Psoas muscle (tissue), 8 donors: Measurements from ENCODE around the gene CENPC. TPM values are rescaled to one million over a fixed set of nuclear protein-coding genes. Genes with fewer than 3 reads are reported as not detected.

Experiments
- ATAC-seq, 4 donors: fragments of 200-7000 bp; cut with Tn5 transposase; one replicate each; pipeline ENCODE4 v1.9.1; 2020; ENCODE audit warnings: moderate library complexity in 3 of 4, mild to moderate bottlenecking in 2 of 4
- DNase-seq, 2 donors: peaks; one replicate each; pipeline ENCODE4 v3.0.0-alpha.2; 2020
- H3K27ac ChIP-seq: fragments of 200-600 bp; one replicate; pipeline ENCODE4 v1.8.0; 2022
- H3K27me3 ChIP-seq, 3 donors: fragments of 200-600 bp in 1 of 3; one replicate each; pipeline versions ENCODE4 v1.6.1 to v1.8.0; 2013 to 2022; ENCODE audit warnings: low read length in 2 of 3, mild to moderate bottlenecking in 2 of 3, moderate library complexity in 1 of 3; ENCODE audit not compliant: insufficient read depth in 3 of 3
- H3K36me3 ChIP-seq, 2 donors: fragments of 200-600 bp in 1 of 2; one replicate each; pipeline versions ENCODE4 v1.6.1 to v1.8.0; 2013 to 2022; ENCODE audit warnings: low read depth in 1 of 2, mild to moderate bottlenecking in 1 of 2, moderate library complexity in 1 of 2; ENCODE audit not compliant: insufficient read depth in 1 of 2
- H3K4me1 ChIP-seq: fragments of 200-600 bp; one replicate; pipeline ENCODE4 v1.8.0; 2022
- H3K4me3 ChIP-seq: fragments of 200-600 bp; one replicate; pipeline ENCODE4 v1.8.0; 2022; ENCODE audit warnings: mild to moderate bottlenecking
- H3K9me3 ChIP-seq: fragments of 200-600 bp; one replicate; pipeline ENCODE4 v1.8.0; 2022
- CTCF ChIP-seq: fragments of 200-600 bp; IDR thresholded peaks from one replicate; pipeline ENCODE4 v1.8.0; 2022; ENCODE audit warnings: antibody characterized with exemption
- WGBS, 3 donors: extraction: QIAGEN DNeasy Blood & Tissue Kit; methylation state at CpG; one replicate each; pipeline versions ENCODE4 v1.1.6 to v1.1.7; 2013; 5-methylcytosine and 5-hydroxymethylcytosine counted together
- intact Hi-C, 2 donors: fragments of 100-400 bp; cut with DNase I; formaldehyde crosslinking; loops; one replicate each; pipeline versions ENCODE4 v1.11.0 to v1.14.2; 2022
- polyA plus RNA-seq, 3 donors: library from polyadenylated mRNA; stranded (reverse); fragments of 200-250 nt; gene quantifications; one replicate each; pipeline ENCODE4 v1.2.3, GENCODE V29; 2013
- total RNA-seq, 4 donors: library from RNA; stranded (reverse); fragmentation: NEBNext Ultra II Directional in 2 of 4; extraction: Animal tissue kit (Norgen Biotek cat#: 25700) in 2 of 4; gene quantifications; one replicate each; pipeline versions ENCODE4 v1.2.1 to v1.2.4, GENCODE V29; 2021 to 2023
- donor health status: healthy with polysubstance abuse.
- donor health status: DM: no; HTN: no; CAD: no; lungs with moderate emphysema.
- donor health status: Bipolar disorder and iron deficiency.
- donor health status: healthy.
- donor health status: DM: yes; HTN: yes; CAD: no.
- donor health status: DM: no; HTN: no; CAD: no.
- donor health status: DM: no; HTN: no; CAD: no.
- donor health status: DM: yes; HTN: yes; CAD: no.

CENPC gene
- total and polyA plus RNA-seq, 7 donors = 1.5 to 5.6 (median 3.5) TPM

DNA sequence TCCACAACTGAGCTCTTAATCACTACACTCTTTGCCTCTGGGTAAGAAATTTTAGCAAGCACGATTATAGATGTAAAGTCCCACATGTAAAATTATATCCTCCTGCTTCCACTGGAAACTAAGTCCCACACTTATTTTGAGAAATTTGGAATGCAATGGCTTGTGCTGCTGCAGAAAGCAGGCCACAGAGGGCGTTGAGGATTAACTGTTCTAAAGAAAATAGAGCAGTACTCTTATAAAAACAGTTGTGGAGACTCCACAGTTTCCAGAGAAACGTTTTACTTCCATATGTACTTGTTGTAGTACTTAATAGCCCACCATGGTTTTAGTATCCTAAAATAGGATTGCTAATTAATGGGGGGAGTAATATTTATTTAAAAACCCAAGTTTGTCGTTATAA, 1.7 kb upstream of the CENPC start:
- H3K27me3 ChIP-seq = no peaks in the 10 kb centered on the region
- ATAC-seq (no peak), DNase-seq (no peak)
- 29 to 43% (median 30%) methylated on average over 4 of the region's 4 CpGs for WGBS, 3 donors
- intact Hi-C loops = loop anchor here (5.0 to 10.0 kb wide), 2 partner anchors 155 to 158 kb away; partner anchors contain the start of gene UBA6 (in 2 of the 2)
- H3K36me3 ChIP-seq = peaks cover 0 to 12% of the 10 kb centered on the region in 2 donors
- peaks cover 16% of the 10 kb centered on the region for H3K4me1 ChIP-seq
- H3K4me3 ChIP-seq = no peak overlapping the region
- TF ChIP-seq CTCF = no peak
- H3K9me3 ChIP-seq = no peaks in the 10 kb centered on the region
- no peak overlapping the region for H3K27ac ChIP-seq

GRCh38 chr4:67546004-67546356, 677 bp upstream of the CENPC start:
- Histone ChIP-seq H3K4me3 (peak overlapping the region; percentile 93), H3K27ac (peak overlapping the region; percentile 92), H3K27me3 (no peaks in the 10 kb centered on the region), H3K4me1 (peaks cover 16% of the 10 kb centered on the region), H3K9me3 (no peaks in the 10 kb centered on the region), H3K36me3 (peaks cover 0 to 22% of the 10 kb centered on the region in 2 donors)
- DNase-seq = no peak
- no peak for TF ChIP-seq CTCF
- 40 to 47% (median 46%) methylated on average over 4 of the region's 4 CpGs for WGBS, 3 donors
- ATAC-seq = no peak
- intact Hi-C loops = loop anchor here (5.0 to 10.0 kb wide), 2 partner anchors 156 to 159 kb away; partner anchors contain the start of gene UBA6 (in 2 of the 2)

- Histone ChIP-seq H3K4me3 (no peak overlapping the region), H3K36me3 (peaks cover 3 to 59% of the 10 kb centered on the region in 2 donors), H3K9me3 (no peaks in the 10 kb centered on the region), H3K27me3 (no peaks in the 10 kb centered on the region), H3K27ac (no peak overlapping the region), H3K4me1 (peaks cover 16% of the 10 kb centered on the region)
- intact Hi-C loops = loop anchor here in 1 of 2 donors (10.0 kb wide), 1 partner anchor 163 kb away; the partner anchor contains the start of gene UBA6
- whole genome bisulfite sequencing, 3 donors = 58 to 83% (median 67%) methylated on average over 1 of the region's 1 CpG
- TF ChIP-seq CTCF = no peak
- no peak for DNase-seq
- no peak for ATAC-seq
Measured at GRCh38 chr4:67542076-67542475, 3.2 kb downstream of the CENPC start.

DNA sequence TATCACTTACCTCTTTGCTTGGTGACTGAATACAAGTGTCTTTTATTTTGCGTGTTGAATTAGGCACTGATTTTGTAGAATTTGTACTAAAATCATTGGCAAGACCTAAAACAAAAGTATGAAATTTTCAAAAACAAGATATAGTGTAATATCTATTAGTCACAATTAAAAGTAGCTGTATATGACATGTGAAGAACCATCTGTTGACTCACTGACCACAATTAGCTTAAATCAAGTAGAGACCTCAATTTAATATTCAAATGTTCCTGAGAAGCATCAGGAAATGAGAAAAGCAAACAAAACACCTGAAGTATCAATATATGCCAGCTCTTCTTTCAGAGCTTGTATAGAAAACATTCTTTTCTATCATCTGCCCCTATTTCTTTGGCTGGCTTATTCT, 5.5 kb downstream of the CENPC start:
- Histone ChIP-seq H3K27ac (no peak overlapping the region), H3K4me3 (no peak overlapping the region), H3K4me1 (peaks cover 10% of the 10 kb centered on the region), H3K27me3 (no peaks in the 10 kb centered on the region), H3K9me3 (no peaks in the 10 kb centered on the region), H3K36me3 (peaks cover 3 to 75% of the 10 kb centered on the region in 2 donors)
- DNase-seq (no peak), ATAC-seq (no peak)
- 97 to 98% (median 98%) methylated on average over 1 of the region's 1 CpG for WGBS, 3 donors
- intact Hi-C loops = loop anchor here in 1 of 2 donors (10.0 kb wide), 1 partner anchor 165 kb away; the partner anchor contains the start of gene UBA6
- TF ChIP-seq CTCF = no peak

GRCh38 chr4:67535280-67535840, 9.9 kb downstream of the CENPC start:
- Histone ChIP-seq H3K4me3 (no peak overlapping the region), H3K27me3 (no peaks in the 10 kb centered on the region), H3K36me3 (peaks cover 7 to 74% of the 10 kb centered on the region in 2 donors), H3K9me3 (no peaks in the 10 kb centered on the region), H3K27ac (no peak overlapping the region), H3K4me1 (no peaks in the 10 kb centered on the region)
- no peak for DNase-seq
- WGBS, 3 donors = 70 to 82% (median 73%) methylated on average over 2 of the region's 2 CpGs
- TF ChIP-seq CTCF = no peak
- ATAC-seq = no peak
- intact Hi-C loops = no loop called here
